Upper lobe of right lung (tissue), 1 donor: ENCODE data around the gene FOXO3. TPM values are rescaled to one million over a fixed set of nuclear protein-coding genes. Genes with fewer than 3 reads are reported as not detected.

Experiments
- ATAC-seq: fragments of 200-7000 bp; cut with Tn5 transposase; one replicate; pipeline ENCODE4 v1.9.1; 2020; ENCODE audit warnings: mild to moderate bottlenecking, moderate library complexity
- DNase-seq: peaks from one replicate; pipeline ENCODE4 v3.0.0-alpha.2; 2020
- H3K27ac ChIP-seq: fragments of 200-600 bp; one replicate; pipeline ENCODE4 v1.8.0; 2022
- H3K27me3 ChIP-seq: fragments of 200-600 bp; one replicate; pipeline ENCODE4 v1.8.0; 2022; ENCODE audit warnings: mild to moderate bottlenecking
- H3K36me3 ChIP-seq: fragments of 200-600 bp; one replicate; pipeline ENCODE4 v1.8.0; 2022
- H3K4me1 ChIP-seq: fragments of 200-600 bp; one replicate; pipeline ENCODE4 v1.8.0; 2022
- H3K4me3 ChIP-seq: fragments of 200-600 bp; one replicate; pipeline ENCODE4 v1.8.0; 2022; ENCODE audit warnings: mild to moderate bottlenecking
- H3K9me3 ChIP-seq: fragments of 200-600 bp; one replicate; pipeline ENCODE4 v1.8.0; 2022
- CTCF ChIP-seq: fragments of 200-600 bp; IDR thresholded peaks from one replicate; pipeline ENCODE4 v1.8.0; 2022; ENCODE audit warnings: antibody characterized with exemption
- intact Hi-C: fragments of 100-400 bp; cut with DNase I; formaldehyde crosslinking; loops from one replicate; pipeline ENCODE4 v1.11.0; 2022
- total RNA-seq: library from RNA; stranded (reverse); fragmentation: NEBNext Ultra II Directional; extraction: Animal tissue kit (Norgen Biotek cat#: 25700); gene quantifications from one replicate; pipeline ENCODE4 v1.2.1, GENCODE V29; 2021
- donor health status: DM: no; HTN: yes; CAD: no; lungs with severe emphysema.

The FOXO3 gene
- total RNA-seq, 1 donor from 2014 or later, result 73.6 TPM

GRCh38 chr6:108650781-108651180, 90.1 kb downstream of the FOXO3 start:
- intact Hi-C loops, result loop anchor here (10.0 kb wide), 1 partner anchor 46 kb away; no protein-coding TSS in a partner anchor
- H3K27ac ChIP-seq, result peak overlapping the region; percentile 74
- H3K36me3 ChIP-seq, result peaks cover 7% of the 10 kb centered on the region
- H3K27me3 ChIP-seq, result no peaks in the 10 kb centered on the region
- peaks cover 72% of the 10 kb centered on the region for H3K4me1 ChIP-seq
- no peak overlapping the region for H3K4me3 ChIP-seq
- ATAC-seq (peak; percentile 50), DNase-seq (no peak)
- TF ChIP-seq CTCF, result no peak
- no peaks in the 10 kb centered on the region for H3K9me3 ChIP-seq

GRCh38 chr6:108651340-108652227, 90.9 kb downstream of the FOXO3 start:
- H3K27me3 ChIP-seq, result no peaks in the 10 kb centered on the region
- H3K27ac ChIP-seq, result peak overlapping the region; percentile 74
- intact Hi-C loops, result loop anchor here (10.0 kb wide), 1 partner anchor 47 kb away; no protein-coding TSS in a partner anchor
- no peak overlapping the region for H3K4me3 ChIP-seq
- no peak for ATAC-seq
- peaks cover 73% of the 10 kb centered on the region for H3K4me1 ChIP-seq
- DNase-seq, result no peak
- no peak for TF ChIP-seq CTCF
- H3K9me3 ChIP-seq, result no peaks in the 10 kb centered on the region
- peaks cover 7% of the 10 kb centered on the region for H3K36me3 ChIP-seq

GRCh38 chr6:108652375-108652774, 91.7 kb downstream of the FOXO3 start:
- Histone ChIP-seq H3K4me1 (peaks cover 79% of the 10 kb centered on the region), H3K36me3 (peaks cover 7% of the 10 kb centered on the region), H3K27ac (peak overlapping the region; percentile 74), H3K9me3 (no peaks in the 10 kb centered on the region), H3K4me3 (no peak overlapping the region), H3K27me3 (no peaks in the 10 kb centered on the region)
- DNase-seq (no peak), ATAC-seq (no peak)
- intact Hi-C loops, result loop anchor here (10.0 kb wide), 1 partner anchor 48 kb away; no protein-coding TSS in a partner anchor
- no peak for TF ChIP-seq CTCF

GRCh38 chr6:108653949-108654348, 93.2 kb downstream of the FOXO3 start:
- Histone ChIP-seq H3K36me3 (no peaks in the 10 kb centered on the region), H3K4me3 (no peak overlapping the region), H3K4me1 (peaks cover 87% of the 10 kb centered on the region), H3K27me3 (no peaks in the 10 kb centered on the region), H3K27ac (peak overlapping the region; percentile 74), H3K9me3 (no peaks in the 10 kb centered on the region)
- intact Hi-C loops, result loop anchor here (10.0 kb wide), 1 partner anchor 49 kb away; no protein-coding TSS in a partner anchor
- no peak for TF ChIP-seq CTCF
- no peak for DNase-seq
- ATAC-seq, result peak; percentile 77

- Histone ChIP-seq H3K4me3 (no peak overlapping the region), H3K36me3 (no peaks in the 10 kb centered on the region), H3K27me3 (no peaks in the 10 kb centered on the region), H3K9me3 (no peaks in the 10 kb centered on the region), H3K27ac (peak overlapping the region; percentile 74), H3K4me1 (peaks cover 87% of the 10 kb centered on the region)
- DNase-seq (no peak), ATAC-seq (no peak)
- no peak for TF ChIP-seq CTCF
- intact Hi-C loops, result loop anchor here (10.0 kb wide), 1 partner anchor 50 kb away; no protein-coding TSS in a partner anchor
Measured at GRCh38 chr6:108654465-108655106, 93.9 kb downstream of the FOXO3 start.
